GM18511 (cell line): ENCODE measurements around the gene SYTL4.
"Not testable (repeated sequence)": the region's sequence is repeated elsewhere in the genome, so short reads cannot be mapped to it uniquely, and the experiment has no call there.

Source experiments
- ATAC-seq: cut with Tn5 transposase; IDR thresholded peaks from one replicate; pipeline ENCODE4 v1.9.1; 2021; ENCODE audit warnings: mild to moderate bottlenecking, moderate library complexity; ENCODE audit not compliant: unreplicated experiment

Gene SYTL4

DNA sequence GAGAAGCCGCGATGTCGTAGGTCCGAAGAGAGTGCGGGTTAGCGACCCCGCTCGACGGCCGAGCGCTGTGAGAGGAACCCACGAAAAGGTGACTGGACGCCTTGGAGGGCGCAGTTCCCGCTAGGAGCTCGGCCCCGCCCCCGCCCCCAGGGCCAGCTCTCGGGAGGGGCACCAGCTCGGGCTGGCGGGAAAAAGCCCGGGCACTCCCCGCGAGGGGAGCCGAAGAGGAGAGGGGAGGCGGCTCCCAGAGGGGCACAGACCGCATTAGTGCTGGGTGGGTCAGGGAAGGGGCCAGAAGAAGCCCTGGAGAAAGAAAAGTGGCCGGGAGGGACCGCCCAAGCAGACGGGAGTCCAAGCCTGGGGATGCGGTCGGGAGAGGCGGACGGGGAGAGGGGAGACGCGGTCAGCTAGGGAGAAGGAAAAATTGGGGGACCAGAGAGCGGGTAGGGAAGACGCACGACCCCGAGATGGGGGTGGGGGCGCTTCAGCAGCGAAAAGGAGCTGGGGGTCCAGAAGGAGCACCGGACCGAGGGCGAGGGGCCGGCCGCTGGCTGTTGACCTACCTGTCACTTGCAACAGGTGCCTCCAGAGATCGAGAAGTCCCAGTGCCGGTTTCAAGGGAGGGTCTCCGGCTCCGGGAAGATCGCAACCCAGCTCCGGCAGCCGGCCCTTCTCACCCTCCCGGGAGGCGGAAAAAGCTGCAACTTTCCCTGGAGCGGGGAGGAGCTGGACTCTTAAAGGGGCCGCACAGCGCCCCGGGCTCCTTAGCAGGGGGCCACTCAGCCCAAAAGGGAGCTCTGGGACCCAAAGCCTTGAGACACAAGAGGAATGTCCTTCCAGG lies at the start of gene SYTL4:
Gene SYTL4, minus strand, starts transcription at position 681 of the 841 bp plus-strand sequence. CDS start 30,084 bp downstream, outside the sequence.
- no peak for ATAC-seq

DNA sequence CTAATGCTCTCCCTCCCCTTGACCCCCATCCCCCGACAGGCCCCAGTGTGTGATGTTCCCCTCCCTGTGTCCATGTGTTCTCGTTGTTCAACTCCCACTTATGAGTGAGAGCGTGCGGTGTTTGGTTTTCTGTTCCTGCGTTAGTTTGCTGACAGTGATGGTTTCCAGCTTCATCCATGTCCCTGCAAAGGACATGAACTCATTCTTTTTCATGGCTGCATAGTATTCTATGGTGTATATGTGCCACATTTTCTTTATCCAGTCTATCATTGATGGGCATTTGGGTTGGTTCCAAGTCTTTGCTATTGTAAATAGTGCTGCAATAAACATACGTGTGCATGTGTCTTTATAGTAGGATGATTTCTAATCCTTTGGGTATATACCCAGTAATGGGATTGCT lies 37.5 kb upstream of the SYTL4 start:
- ATAC-seq = not testable (repeated sequence)

DNA sequence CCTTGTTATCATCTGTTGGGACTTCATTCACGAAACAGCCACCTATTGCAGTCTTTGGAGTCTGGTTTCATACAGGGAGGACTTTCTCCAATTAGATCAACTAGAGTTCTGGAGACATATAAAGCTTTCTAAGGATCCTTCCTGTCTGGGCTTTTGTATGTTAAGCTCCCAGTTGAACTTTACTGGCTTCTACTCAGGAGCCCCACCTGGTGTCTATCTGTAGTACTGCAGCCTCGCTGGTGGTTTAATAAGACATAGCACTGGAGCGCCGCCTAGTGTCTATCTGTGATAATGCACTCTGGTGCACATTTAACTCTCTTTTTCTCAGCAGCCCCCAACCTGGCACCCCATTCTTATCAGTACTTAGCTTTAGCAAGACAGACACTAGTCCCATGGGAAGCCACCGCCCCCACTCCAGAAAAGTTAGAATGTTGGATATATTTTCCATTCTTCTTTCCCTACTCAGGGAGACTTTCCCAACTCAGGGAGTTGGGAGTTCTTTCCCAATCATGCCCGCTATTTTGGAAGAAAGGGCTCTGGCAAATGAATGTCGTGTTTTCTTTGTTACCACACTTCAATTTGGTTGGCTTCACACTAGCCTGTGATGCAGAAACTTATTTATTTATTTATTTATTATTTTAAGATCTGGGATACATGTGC lies 36.9 kb upstream of the SYTL4 start:
- ATAC-seq = peak; percentile 69

DNA sequence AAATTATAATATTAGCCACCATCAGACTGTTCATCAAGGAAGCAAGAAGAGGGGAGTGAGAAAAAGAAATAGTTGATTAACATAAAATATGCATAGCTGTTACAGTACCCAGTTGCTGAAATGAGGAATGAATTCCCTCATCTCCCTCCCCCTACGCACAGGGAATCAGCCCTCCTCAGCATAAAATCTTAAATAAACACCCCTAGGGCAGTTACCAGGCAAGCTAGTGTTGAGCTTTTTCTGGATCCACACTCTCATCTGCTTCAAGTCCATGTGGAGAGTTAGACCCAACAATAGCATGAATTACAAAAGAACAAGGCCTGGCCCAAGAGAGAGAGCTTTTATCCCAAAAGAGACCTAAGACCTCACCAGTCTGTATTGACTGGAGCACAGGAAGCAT lies 19.0 kb upstream of the SYTL4 start:
- ATAC-seq = no peak

DNA sequence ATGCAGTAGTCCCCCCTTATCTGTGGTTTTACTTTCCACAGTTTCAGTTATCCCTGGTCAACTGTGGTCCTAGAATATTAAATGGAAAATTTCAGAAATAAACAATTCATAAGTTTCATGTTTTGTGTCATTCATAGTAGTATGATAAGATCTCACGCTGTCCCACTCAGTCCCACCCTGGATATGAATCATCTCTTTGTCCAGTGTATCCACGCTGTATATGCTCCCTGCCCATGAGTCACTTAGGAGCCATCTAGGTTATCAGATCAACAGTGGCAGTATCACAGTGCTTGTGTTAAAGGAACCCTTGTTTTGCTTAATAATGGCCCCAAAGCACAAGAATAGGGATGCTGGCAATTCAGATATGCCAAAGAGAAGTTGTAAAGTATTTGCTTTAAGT lies 16.2 kb upstream of the SYTL4 start:
- no peak for ATAC-seq

DNA sequence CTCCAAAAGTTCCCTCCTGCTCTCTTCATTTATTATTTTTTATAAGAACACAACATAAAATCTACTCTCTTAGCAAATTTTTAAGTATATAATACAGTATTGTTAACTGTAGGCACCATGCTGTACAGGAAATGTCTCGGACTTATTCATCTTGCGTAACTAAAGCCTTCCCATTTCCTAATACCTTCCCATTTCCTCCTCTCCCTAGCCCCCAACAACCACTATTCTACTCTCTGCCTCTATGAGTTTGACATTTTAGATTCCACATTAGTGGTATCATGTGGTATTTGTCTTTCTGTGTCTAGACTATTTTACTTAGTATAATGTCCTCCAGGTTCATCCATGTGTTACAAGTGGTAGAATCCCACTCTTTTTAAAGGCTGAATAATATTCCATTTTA lies 15.8 kb upstream of the SYTL4 start:
- ATAC-seq = no peak

DNA sequence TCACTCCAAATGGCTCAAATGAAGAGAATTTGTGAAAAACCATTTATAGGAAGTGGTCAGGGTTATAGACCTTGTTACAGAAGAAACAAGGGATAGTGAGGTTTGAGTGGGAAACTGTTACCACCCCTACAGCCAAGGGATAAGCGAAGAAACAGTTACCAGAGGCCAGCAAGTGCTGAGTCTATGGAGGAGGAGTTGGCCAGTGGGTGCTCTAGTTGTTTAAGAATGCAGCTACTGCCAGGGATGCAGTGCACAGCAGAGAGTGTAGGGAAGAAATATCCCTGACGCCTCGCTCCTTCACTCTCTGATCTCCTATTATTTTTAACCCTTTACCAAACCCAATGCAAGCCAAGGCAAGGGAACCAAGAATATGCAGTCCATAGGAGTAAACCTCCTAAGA lies 15.2 kb upstream of the SYTL4 start:
- no peak for ATAC-seq

DNA sequence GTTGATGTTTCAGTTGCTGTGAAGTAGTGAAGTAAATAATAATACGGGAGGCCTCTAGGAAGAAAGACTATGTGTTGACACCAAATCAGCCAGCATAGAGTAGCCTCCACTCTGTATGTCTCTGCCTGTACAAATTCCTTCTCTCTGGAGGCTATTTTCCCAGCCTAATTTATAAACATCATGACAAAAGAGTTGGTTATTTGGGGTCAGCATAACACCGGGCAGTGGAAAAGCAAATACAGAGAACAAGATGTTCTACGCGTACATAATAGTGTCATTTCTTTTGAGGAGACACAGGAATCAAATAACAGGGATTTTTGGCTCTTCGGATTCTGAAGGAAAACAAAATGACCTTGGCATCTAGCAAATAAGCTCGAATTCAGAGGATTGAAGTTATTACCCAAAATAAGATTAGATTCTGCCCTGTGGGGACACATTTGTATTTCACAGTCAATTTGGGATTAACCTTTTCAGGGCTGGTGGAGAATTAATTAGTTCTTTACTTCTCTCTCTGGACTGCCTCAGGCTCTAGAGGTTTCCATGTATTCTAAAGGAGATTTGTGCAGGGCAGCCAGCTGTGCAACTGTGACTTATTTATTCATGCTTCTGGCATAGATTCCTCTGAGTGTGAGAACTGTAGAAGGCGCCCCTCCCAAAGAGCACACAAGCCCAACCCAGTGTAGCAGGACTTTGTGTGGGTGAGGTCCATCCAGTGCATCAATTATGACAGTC lies 14.1 kb upstream of the SYTL4 start:
- no peak for ATAC-seq

DNA sequence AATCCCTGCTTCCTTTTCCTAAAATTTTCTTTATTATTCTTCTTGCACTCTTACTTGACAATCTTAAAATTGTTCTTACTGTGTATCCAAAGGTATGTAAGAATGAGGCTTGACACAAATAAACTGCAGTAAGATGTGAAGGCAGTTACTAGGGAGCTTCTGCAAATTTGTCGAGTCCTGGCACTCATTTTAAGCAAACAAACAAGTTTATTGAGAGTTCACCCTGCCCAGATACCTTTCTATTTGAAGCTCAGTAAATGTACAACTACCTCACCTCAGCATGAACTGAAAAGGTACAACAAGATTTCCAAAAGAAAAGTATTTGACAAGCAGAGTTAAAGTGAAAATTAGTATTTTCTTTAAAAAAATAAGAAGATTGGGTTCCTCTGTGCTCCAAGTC lies 13.3 kb upstream of the SYTL4 start:
- ATAC-seq = no peak

DNA sequence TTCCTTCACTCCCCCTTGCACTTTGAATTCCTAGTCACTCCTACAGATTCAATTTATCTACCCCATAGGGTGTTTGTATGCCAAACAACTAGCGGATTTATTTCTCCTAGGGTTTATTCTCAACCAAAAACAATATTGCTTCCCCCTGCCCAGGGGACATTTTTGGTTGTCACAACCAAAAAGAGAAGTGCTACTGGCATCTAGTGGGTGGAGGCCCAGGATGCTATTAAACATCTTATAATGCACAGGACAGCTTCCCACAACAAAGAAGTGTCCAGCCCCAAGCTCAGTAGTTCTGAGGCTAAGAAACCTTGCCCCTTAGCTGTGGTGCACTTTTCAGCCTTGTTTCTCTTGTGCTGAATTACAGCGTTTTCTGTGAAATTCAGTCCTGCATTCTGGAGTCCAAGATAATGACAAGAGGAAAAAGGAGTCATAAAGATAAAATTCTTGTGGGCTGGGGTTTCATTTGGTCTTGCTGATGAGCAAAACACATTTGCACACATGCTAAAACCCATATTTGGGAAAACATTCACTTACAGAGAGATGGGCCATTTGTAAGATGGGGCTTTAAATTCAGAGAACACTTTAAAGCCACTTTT lies 11.2 kb upstream of the SYTL4 start:
- ATAC-seq = no peak

DNA sequence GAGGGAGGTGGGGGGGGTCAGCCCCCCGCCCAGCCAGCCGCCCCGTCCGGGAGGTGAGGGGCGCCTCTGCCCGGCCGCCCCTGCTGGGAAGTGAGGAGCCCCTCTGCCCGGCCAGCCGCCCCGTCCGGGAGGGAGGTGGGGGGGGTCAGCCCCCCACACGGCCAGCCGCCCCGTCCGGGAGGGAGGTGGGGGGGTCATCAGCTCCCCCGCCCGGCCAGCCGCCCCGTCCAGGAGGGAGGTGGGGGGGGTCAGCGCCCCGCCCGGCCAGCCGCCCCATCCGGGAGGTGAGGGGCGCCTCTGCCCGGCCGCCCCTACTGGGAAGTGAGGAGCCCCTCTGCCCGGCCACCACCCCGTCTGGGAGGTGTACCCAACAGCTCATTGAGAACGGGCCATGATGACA lies 7.9 kb downstream of the SYTL4 start:
- ATAC-seq = not testable (repeated sequence)

DNA sequence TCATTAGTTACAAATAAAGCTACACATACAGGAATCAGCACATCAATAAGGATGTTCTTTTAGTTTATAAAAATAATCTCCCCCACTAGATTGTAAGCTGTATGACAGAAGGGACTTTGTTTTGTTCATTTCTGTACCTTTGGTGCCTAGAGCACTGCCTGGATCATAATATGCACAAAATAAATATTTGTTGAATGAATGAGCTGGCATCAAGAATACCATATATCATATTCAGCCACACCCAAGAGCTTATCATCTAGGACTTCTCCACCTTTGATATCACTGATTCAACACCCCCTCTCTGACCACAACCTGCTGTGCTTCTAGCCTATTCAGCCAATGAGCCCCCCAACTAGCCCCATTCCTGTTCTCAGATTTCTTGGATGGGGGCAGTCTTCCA lies 10.6 kb downstream of the SYTL4 start:
- no peak for ATAC-seq

DNA sequence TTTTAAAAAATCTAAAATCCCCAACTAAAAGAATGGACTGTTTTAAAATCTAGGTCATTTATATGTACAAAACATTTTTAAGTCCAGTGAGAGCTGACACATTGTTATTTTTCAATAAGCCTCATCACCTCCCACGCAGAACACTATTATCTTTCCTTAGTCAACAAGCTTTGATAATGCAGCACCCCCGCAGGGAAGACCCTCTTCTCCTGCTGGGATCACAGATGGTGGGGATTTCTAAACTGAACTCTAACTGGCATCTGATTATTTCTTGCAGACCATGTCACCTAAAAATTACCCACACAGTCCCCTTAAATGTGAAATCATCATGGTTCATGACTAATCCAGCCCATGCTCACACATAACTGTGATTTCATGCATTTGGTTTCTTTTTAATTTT lies 11.6 kb downstream of the SYTL4 start:
- no peak for ATAC-seq

DNA sequence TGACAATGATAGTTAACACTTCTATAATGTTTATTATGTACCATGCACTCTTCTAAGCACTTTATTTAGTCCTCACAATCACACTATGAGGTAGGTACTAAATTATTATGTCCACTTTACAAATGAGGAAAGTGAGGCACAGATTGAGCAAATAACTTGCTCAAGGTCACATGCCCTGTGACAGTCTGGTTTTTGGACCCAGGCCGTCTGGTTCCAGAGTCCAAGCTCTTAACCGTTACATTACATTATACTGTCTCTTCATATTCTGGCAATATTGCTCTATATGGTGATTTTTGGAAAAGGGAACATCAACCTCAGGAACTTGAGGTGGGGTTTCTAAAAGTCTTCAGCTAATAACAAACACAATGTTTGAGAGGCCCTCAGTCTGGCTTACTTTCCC lies 12.8 kb downstream of the SYTL4 start:
- ATAC-seq = no peak

DNA sequence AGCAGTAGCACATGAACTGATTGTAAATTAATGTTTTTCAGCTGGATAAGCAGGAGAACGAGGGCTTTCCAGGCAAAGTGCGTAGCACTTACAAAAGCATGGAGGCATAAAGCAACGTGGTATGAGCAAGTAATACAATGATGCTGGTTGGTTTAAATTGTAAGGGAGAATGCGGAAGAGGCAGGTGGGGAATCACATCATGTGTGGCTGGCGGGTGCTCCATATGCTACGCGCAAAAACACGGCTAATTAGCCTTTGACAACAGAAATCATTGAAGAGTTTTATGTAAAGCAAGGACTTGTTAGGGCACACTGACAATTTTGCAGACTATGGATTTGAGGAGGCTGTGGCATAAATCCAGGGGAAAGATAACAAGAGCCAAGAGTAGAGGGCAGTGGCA lies 14.6 kb downstream of the SYTL4 start:
- no peak for ATAC-seq

DNA sequence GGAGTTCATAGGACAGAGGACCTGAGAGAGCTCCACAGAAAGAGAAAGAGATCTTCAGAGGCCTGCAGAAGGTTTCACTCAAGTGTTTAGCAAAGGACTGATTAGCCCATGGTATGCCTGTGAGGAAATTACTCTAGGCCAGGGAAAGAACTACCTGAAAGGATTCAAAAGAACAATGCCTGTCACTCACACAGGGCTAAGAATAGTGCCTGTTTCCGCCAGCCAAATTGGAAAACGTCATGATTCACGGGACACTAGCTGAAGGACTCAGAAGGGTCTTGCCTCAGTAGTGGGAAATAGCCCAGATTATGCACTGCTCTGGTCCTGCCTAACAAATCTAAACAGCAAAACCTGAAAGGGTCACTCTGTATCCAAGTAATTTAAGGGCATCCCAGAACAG lies 21.1 kb downstream of the SYTL4 start:
- ATAC-seq = no peak

DNA sequence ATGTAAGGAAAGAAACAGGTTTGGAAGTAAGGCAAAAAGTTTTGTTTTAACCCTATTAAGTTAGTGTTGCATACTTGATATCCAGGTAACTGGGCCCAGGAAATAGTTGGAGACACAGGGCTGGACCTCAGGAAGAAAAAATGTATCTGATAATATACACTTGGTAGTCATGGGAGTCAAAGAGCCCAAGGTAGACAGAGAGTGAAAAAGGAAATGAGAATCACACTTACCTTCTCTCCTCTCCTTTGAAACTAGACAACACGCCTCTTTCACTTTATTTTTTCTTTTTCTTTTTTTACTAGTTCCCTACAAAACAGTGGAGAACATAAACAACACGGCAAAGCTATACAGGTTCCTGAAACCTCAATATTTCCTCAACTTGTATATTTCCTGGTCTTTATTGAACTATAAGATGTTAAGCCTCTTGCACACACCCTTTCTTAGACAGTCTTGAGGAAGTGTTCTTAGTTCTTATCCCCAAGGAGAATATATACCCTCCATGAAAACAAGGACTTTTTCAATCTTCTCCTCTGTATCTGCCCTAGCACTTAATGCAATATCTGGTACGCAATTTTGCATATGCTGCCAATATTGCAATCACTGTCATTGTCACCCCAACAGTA lies 27.2 kb downstream of the SYTL4 start:
- no peak for ATAC-seq

DNA sequence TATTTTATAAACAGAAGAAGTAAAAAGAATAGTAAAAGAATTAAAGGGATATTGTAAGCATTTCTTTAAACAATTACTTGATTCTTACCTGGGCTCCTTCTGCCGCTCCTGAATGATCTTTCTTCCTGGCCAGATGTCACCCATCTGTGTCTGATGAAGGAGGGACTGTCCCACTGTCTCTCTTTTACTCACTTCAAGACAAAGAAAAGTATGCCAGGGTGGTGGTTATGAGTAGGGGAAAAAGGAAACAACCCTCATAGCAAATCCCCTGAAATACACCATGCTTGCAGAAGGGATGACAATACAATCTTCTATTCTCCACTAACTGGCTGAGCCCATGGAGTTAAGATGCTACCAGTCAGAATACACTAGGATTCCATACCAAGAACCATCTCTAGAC lies 31.1 kb downstream of the SYTL4 start:
- ATAC-seq = peak; percentile 61

DNA sequence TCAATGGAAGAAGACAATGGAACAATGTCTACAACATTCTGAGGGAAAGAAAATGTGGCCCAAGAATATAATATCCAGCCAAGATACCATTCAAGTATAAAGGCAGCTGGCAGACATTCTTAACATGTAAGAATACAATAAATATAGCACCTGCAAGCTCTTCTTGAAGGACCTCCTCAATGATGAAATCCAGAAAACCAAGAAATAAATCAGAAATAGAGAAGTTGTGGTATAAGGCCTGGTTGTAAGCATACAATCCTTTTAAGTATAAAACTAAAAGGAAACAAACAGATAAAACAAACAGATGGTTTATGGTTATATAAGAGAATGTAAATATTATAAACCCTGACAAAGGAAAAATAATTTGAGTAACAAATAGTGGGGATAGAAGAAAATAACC lies 33.4 kb downstream of the SYTL4 start:
- ATAC-seq = no peak

DNA sequence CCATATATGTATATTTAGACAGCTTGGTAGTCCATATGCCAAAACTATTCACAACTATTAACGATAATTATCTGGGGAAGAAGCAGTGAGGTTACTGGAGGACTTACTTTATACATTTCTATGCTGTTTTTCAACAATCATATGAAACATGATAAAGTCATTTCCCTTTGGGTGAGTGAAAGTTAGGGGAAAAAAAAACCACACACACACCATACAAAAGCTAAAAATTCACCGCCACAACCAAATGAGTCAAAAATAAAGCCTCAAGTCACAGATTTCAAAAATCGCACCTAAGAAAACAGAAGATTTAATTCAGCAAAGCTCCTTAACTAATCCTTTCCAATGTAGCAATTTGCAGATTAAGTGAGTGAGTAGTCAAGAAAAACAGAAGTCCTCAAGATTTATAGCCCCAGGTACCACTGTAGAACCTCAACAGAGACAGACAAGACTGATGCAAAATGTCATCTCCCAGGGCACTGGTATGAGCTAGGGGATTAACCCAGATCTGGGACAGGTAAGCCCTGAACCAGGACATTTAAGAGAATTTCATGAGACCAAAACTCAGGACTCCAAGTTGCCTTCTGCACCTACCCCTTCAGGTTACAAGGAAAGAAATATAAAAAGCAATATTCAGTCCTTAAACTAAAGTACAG lies 35.1 kb downstream of the SYTL4 start:
- no peak for ATAC-seq
